GM12892 (cell line): ENCODE results near the gene TPM3.

ENCODE experiments used
- POLR2A ChIP-seq: IDR thresholded peaks from 2 replicates; pipeline ENCODE4 v1.6.1; 2011; ENCODE audit warnings: low read depth, low read length, control low read depth
- POLR2AphosphoS5 ChIP-seq: IDR thresholded peaks from 2 replicates; pipeline ENCODE4 v1.6.1; 2011; ENCODE audit warnings: low read depth, low read length, control low read depth
- TAF1 ChIP-seq: IDR thresholded peaks from 2 replicates; pipeline ENCODE4 v1.6.1; 2011; ENCODE audit warnings: low read depth, mild to moderate bottlenecking, control low read depth, low read length, borderline replicate concordance

GRCh38 chr1:154166207-154166606 lies 25.7 kb downstream of the TPM3 start:
- TF ChIP-seq POLR2AphosphoS5 (no peak), POLR2A (no peak), TAF1 (no peak)
